ENCODE results near the gene MARVELD1.
"Not testable (repeated sequence)": the region's sequence is repeated elsewhere in the genome, so short reads cannot be mapped to it uniquely, and the experiment has no call there.

Gene MARVELD1

GRCh38 chr10:97698072-97698655 is 15.4 kb upstream of the MARVELD1 start:
- DNase-seq: not testable (repeated sequence)

- DNase-seq: no peak
Observed at GRCh38 chr10:97701438-97702069, 12.0 kb upstream of the MARVELD1 start.

- DNase-seq: no peak
Observed at GRCh38 chr10:97703398-97704067, 10.0 kb upstream of the MARVELD1 start.

GRCh38 chr10:97704341-97704740 is 9.2 kb upstream of the MARVELD1 start:
- no peak for DNase-seq

DNA sequence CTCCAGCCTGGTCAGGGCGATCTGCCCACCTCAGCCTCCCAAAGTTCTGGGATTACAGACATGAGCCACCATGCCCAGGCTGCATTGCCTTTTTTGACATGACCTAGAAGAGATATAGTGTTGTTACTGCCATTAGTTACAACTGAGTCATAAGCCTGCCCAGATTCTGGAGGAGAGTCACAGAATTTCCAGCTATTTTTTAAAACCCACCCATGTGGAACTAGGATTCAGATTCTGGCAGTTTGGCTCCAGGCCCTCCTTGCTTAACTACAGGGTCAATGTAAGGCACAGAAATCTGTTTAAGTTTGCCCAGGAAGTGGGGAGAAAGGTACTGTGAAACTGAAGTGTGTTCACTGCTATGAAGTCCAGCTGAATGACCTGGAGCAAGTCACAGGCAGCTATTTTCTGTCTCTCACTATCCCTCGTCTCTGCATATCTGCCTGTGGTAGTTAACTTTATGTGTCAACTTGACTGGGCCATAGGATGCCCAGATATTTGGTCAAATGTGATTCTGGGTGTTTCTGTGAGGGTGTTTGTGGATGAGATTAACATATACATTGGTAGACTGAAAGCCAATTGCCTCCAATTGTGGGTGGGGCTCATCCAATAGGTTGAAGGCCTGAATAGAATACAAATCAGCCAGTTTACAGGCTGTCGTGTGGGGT is 8.4 kb upstream of the MARVELD1 start:
- no peak for DNase-seq

- DNase-seq: no peak
Observed at GRCh38 chr10:97707134-97707861, 6.2 kb upstream of the MARVELD1 start.

DNA sequence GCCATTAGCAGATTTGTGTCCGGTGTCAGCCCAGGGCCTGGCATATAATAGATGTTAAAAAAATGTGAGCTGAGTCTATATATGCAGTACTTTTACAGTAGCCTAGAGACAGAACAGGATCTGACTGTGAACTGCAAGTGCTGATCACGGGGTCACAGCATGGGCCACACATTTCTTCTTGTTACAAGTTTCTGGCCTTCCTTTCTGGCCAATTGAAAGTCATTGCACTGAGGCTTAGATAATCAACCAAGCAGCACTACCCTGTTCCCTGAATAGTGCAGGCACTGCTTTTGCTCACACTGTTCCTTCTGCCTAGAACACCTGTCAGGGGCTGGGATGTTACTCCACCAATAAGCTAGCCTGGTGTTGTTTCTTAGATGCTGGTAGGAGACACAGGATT is 5.4 kb upstream of the MARVELD1 start:
- no peak for DNase-seq

- no peak for DNase-seq
Observed at GRCh38 chr10:97708976-97709946, 4.3 kb upstream of the MARVELD1 start.

GRCh38 chr10:97711640-97712572 is 1.6 kb upstream of the MARVELD1 start:
- no peak for DNase-seq

DNA sequence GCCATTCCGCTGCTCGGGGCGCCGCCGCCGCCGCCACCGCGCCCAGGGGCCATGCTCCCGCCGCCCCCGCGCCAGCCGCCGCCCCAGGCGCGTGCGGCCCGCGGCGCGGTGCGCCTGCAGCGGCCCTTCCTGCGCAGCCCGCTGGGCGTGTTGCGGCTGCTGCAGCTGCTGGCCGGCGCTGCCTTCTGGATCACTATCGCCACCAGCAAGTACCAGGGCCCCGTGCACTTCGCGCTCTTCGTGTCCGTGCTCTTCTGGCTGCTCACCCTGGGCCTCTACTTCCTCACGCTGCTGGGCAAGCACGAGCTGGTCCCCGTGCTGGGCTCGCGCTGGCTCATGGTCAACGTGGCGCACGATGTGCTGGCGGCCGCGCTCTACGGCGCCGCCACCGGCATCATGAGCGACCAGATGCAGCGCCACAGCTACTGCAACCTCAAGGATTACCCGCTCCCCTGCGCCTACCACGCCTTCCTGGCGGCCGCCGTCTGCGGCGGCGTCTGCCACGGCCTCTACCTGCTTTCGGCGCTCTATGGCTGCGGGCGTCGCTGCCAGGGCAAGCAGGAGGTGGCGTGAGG is 383 bp downstream of the MARVELD1 start:
- peak; percentile 32 for DNase-seq

- DNase-seq: no peak
Observed at GRCh38 chr10:97714401-97715258, 1.1 kb downstream of the MARVELD1 start.

DNA sequence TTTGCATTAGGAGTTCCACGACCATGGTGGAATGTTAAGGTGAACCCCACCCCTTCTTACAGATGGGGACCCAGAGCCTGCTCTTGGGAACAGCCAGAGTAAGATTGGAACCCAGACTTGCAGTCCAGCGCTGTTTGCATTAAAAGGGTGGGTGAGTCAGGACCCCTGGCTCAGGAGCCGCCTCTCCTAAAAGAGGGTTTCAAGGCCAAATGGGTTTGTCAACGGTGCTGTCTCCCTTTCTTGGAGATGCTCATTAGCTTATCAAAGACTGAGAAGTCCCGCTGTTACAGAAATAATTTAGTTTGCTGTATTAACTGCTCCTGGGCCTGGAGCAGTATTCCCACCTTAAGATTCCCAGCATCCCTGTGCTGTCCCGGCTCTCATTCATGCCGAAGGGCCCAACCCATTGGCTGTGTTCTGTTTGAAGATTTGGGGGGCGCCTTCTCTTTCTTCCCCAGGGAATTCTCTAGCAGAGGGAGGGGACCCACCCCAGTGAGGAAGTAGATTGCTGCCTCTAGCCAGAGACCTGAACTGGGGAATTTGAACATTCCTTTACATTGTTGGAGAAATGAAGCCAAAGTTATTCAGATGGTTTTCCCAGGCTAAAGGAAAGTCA is 1.8 kb downstream of the MARVELD1 start:
- DNase-seq: no peak

DNA sequence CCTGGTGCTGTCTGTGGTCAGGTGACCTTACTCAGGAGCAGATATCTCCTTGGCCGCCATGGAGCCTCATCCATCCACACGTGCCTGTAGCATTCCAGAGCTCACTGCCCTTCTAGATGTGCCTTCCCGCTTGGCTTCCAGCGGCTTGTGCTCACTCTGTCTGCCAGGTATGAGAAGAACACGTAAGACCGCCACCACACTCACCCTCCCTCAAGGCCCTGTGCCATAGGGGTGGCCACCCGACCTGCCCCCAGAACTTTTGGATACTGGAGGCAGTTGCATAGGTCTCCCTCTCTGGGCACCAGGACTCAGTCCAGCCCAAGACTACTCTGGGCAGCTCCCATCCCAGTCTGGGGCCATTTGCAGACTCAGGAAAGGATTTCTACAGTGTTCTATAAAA is 4.1 kb downstream of the MARVELD1 start:
- no peak for DNase-seq

DNA sequence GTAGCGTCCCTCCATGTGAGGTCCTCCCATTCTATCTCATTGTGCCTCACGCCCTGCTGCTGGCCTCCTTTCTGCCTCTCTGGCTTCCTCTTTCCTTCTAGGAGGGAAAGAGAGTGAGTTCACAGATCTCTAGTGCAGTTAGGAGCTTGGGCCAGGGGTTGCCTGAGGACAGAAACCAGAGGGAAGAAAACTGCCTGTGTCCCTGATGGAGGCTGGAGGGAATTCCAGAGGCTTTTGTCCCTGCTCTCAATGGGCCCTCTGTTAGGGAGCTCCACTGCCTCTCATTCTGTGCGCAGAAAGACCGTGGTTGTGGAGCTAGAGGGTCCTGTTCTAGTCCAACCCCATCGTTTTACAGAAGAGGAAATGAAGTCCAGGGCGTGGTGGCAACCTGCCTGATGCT is 4.6 kb downstream of the MARVELD1 start:
- DNase-seq: no peak

- no peak for DNase-seq
Observed at GRCh38 chr10:97718659-97719142, 5.2 kb downstream of the MARVELD1 start.

- DNase-seq: no peak
Observed at GRCh38 chr10:97719602-97720001, 6.1 kb downstream of the MARVELD1 start.

GRCh38 chr10:97721871-97722780 is 8.6 kb downstream of the MARVELD1 start:
- DNase-seq: no peak

DNA sequence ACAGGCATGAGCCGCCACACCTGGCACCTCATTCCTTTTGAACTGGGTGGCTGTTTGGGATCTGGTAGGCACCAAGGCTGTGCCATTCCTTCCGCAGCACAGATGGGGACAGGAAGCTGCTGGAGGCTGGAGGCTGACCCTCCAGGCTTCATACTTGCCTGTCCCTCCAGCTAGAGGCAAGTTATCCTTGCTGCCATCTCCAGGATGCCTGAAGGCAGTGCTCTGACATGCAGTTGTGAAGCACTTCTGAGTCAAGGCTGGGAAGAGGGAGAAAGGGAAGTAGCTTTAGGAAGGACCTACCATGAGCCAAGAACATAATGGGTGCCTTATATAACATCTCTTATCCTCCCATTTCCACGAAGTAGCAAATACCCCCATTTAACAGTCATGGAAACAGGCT is 9.5 kb downstream of the MARVELD1 start:
- DNase-seq: no peak

Data from activated CD4-positive, alpha-beta T cell treated with anti-CD3 and anti-CD28 coated beads for 1 hour (primary cell).